ENCODE measurements around the gene DPYD.

Gene DPYD

DNA sequence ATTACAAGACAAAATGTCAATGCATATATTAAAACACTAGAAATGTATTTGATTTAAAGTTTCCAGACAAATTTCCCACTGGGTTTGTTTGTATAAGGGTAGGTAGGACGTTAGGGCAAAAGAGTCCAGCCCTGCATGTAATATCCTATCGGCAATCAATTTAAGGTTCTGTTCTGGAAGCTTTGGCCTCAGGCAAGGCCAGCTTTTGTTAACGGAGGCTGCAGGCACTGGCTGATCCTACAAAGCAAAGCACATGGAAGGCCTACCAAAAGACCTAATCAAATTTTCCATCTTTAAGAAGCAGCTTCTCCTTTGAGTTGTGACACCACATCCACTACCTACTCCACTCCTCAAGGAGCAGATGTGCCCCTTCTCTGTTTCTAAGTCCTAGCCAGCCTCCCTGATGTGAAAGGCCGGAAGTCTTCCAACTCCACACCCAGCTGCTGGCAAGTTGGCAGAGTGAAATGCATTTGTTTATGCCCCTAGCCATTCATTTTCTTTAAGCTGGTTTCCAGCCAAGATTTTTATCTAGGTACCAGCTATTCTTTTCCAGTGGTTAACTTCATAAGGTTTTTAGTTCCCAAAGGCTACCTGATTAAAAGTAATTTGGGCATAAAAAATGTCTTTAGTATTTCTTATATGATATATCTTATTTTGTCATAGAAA lies 746.7 kb downstream of the DPYD start:
- no peak for DNase-seq

DNA sequence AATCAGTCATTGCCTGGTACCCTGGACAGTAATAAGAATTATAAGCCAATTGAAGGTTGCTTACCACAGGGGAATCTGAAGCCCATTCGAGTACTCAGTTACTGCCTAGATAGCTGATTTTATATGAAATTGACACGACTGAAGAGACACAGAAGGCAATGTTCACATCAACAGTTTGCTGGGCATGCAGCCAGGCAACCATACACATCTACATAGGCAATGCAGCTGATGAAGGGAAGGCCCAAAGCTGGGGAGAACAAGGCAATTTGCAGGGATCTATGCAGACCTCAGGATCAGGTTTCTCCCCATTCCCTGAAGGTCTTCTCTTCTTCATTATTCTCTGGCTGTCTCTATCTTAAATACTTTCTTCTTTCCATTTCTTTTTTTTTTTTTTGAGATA lies 750.5 kb downstream of the DPYD start:
- no peak for DNase-seq

- no peak for DNase-seq
Measured at GRCh38 chr1:97168056-97168455, 752.8 kb downstream of the DPYD start.

DNA sequence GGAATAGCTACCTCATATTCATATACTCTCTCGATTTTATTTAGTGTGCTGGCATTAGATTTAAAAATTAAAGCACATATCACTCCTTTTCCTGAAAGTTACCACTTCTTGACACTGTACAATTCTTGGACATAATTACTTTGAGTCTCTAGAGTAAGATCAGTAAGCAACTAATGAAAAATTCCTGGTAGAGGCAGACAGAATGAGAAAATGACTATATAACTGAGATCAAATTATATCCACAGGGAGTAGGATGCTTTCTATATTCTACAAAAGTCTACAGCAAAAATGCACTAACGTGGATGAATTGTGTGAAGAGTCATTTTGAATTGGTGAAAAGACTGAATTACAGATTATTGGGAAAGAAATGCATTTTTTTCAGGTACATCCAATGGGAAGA lies 753.6 kb downstream of the DPYD start:
- no peak for DNase-seq

- no peak for DNase-seq
Measured at GRCh38 chr1:97166626-97167025, 754.2 kb downstream of the DPYD start.

GRCh38 chr1:97164276-97164639 lies 756.6 kb downstream of the DPYD start:
- no peak for DNase-seq

DNA sequence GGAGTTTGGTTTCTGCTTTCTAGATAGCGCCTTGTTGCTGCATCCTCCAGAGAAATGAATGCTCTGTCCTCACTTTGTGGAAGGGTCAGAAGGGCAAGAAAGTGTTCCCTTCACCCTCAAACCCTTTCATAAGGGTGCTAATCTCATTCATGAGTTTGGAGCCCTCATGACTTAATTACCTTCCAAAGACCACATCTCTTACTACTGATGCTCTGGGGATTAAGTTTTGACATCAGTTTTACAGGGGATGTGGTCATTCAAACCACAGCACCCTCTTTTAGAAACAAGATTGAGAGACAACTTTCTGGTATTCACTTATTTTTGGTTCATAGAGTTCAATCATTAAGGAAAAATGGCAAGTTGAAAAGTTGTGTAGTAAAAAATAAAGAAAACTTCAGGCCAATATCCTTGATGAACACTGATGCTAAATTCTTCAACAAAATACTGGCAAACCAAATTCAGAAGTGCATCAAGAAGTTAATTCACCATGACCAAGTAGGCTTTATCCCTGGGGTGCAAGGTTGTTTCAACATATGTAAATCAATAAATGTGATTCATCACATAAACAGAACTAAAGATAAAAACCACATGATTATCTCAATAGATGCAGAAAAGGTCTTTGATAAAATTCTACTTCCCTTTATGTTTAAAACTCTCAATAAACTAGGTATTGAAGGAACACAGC lies 757.1 kb downstream of the DPYD start:
- no peak for DNase-seq

DNA sequence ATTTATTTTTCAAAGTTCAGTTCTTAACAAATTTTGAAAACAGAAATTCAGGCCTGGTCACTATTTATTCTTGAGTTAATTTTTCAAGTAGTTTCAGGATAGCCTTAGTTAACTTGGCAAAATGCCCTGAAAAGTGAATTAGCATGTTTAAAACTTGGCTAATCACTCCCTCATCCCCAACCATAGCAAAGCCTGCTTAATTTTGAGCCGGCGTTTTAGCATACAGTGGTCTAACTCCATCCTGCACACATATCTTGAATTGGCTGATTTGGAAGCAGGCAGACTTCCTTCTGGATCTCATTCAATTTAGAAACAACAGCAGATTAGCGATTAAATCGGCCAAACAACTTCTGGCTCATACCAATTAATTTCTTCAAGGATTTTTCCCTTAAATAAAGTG lies 760.0 kb downstream of the DPYD start:
- no peak for DNase-seq

DNA sequence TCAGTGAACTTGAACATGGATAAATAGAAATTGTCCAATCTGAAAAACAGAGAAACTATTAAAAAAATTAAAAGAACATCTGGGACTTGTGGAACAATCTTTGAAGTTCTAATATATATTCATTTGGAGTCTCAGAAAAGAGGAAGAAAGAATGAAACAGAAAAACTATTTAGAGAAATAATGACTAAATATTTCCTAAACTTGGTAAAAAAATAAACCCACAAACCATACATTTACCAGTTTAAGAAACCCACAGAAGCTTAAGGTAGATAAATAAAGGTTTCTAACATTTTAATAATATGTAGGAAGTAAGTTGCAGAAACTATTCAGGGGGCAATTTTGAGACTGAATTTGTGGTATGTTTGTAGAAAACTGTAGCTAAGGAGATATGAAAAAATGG lies 761.5 kb downstream of the DPYD start:
- no peak for DNase-seq

- no peak for DNase-seq
Measured at GRCh38 chr1:97158691-97159096, 762.1 kb downstream of the DPYD start.

GRCh38 chr1:97157991-97158390 lies 762.8 kb downstream of the DPYD start:
- DNase-seq, result no peak

DNA sequence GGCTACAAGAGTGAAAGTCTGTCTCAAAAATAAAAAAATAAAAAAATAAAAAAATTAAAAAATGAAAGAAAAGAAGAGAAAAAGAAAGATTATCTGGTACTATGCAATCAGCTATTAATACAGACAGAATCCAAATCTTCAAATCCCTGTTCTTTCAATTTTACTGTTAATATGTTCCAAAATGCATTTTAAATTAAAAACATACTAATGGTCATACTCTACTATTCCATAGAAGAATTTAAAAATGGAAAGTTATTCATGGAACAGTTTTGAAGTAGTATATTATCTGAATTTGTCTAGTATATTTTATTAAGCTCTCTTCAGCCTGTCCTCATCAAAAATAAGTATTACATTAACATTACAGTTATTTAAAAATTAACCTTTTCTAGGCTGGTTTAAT lies 769.2 kb downstream of the DPYD start:
- DNase-seq, result no peak

GRCh38 chr1:97145321-97145956 lies 775.4 kb downstream of the DPYD start:
- DNase-seq, result no peak

GRCh38 chr1:97144527-97144926 lies 776.3 kb downstream of the DPYD start:
- no peak for DNase-seq

DNA sequence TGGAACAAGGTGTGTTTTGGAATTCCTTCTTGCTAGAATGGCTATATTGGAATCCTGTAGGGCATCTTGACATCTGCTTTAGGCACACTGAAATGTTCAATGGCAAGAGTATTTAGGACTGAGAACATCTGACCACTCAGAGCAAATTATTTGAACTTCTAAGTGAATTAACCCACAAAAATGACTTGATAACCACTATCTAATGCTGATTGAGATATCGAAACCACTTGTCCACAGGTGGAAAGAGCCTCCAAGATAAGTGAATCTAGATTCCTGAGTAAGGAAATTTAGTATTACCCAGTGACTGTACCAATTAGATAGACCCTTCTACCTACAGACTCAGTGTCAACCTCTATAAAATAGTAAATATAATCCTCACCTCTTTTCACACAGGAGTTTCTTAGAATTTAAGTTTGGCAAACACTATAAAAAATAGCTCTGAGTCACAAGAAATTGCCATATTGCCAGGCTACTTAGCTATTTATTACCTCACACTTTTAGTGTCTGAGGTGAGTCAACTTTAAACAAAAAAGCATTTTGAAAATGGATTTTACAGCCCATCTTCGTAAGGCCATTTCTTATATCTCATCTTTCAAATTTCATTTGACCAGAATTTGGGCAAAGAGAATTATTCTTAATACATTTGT lies 777.5 kb downstream of the DPYD start:
- DNase-seq, result no peak

- DNase-seq, result no peak
Measured at GRCh38 chr1:97140611-97141010, 780.2 kb downstream of the DPYD start.

GRCh38 chr1:97139512-97139911 lies 781.3 kb downstream of the DPYD start:
- DNase-seq, result no peak

- DNase-seq, result no peak
Measured at GRCh38 chr1:97138515-97139032, 782.3 kb downstream of the DPYD start.

GRCh38 chr1:97137862-97138514 lies 782.8 kb downstream of the DPYD start:
- no peak for DNase-seq

GRCh38 chr1:97136996-97137395 lies 783.8 kb downstream of the DPYD start:
- DNase-seq, result no peak

DNA sequence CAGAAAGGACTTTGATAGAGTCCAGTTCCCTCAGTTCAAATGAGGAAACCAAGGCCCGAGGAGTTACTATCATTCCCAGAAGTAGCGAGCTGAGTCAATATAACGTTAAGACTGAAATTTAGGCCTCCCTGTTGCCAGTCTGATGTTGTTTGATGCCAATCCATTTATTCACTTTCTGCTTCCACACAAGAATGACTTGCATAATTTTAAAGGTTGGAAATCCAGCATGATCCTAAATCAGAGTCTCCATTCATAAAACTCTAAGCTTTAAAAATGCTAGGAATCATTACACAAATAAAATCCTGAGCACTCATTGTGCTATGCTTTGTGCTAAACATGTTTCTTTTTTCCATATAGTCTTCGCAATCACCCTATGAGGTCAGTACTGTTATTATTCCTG lies 784.9 kb downstream of the DPYD start:
- DNase-seq, result no peak

DNA sequence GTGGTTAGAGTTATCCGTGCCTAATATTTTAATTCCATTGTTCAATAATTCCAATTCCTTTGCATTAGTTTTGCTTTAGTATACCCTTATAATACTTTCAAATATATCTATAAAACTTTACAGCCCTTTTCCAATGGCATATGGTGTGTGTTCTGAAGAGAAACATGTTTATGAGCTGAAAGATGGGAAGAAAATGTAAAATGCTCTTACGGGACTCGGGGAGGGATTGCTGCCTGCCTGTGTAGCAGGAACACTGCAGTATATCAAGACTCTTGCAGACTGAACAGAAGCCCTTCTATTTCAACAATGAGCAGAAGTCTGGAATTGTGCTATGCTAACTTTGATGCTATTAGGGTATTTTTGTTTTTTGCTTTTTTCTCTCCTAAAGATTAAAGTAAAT lies 792.4 kb downstream of the DPYD start:
- no peak for DNase-seq

GRCh38 chr1:97123717-97124431 lies 797.0 kb downstream of the DPYD start:
- no peak for DNase-seq

Data from activated effector memory CD4-positive, alpha-beta T cell treated with anti-CD3 and anti-CD28 coated beads, Interleukin-2, amount 50 U/mL, for 16 hours (primary cell).